Brain microvascular endothelial cell (primary cell): ENCODE measurements around the gene TACR2.

Experiments used
- DNase-seq: peaks from one replicate; pipeline ENCODE4 v3.0.0-alpha.2; 2020
- H3K27ac ChIP-seq: fragments of 250-450 bp; sonication (Bioruptor Pico); 2 replicates; pipeline ENCODE4 v1.5.1; 2020; ENCODE audit warnings: mild to moderate bottlenecking, moderate library complexity
- H3K27me3 ChIP-seq: fragments of 250-450 bp; sonication (Bioruptor Pico); replicated peaks from 2 replicates; pipeline ENCODE4 v1.5.1; 2020; ENCODE audit warnings: mild to moderate bottlenecking
- H3K36me3 ChIP-seq: fragments of 250-450 bp; sonication (Bioruptor Pico); replicated peaks from 2 replicates; pipeline ENCODE4 v1.5.1; 2020; ENCODE audit warnings: mild to moderate bottlenecking
- H3K4me3 ChIP-seq: 2 replicates; pipeline ENCODE4 v1.5.1; 2011; ENCODE audit warnings: low read depth, mild to moderate bottlenecking, control low read depth, low read length, moderate library complexity
- in situ Hi-C: cut with HindIII; loops from 2 replicates; pipeline ENCODE4 v1.10.0; 2017; ENCODE audit warnings: low sequenced_read_pairs, low pct_ligation_motif_present
- TF ChIP-seq, protein P1 (sequence below): IDR thresholded peaks from 2 replicates; pipeline ENCODE4 v1.5.1; 2011; ENCODE audit warnings: low read depth, mild to moderate bottlenecking, moderate library complexity, low read length, control low read depth, inconsistent platforms; ENCODE audit errors: missing control alignments

The TACR2 gene

DNA sequence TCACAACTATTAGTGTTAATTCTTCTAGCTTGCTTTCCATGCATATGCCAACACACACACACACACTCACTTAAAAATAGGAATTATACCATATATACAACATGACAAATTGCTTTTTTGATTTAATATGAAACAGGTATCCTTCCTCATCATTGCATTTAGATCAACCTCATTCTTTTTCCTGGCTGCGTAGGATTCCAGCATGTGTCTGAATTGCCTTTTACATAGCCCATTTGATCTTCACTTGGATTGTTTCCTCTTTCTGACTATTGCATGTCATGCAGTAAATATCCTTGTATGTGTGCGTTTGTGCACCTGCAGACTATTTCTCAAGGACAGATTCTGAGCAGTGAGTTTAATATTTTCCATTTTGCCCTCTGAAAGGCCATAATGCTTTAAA is 28.2 kb downstream of the TACR2 start:
- TF ChIP-seq, protein P1, sequence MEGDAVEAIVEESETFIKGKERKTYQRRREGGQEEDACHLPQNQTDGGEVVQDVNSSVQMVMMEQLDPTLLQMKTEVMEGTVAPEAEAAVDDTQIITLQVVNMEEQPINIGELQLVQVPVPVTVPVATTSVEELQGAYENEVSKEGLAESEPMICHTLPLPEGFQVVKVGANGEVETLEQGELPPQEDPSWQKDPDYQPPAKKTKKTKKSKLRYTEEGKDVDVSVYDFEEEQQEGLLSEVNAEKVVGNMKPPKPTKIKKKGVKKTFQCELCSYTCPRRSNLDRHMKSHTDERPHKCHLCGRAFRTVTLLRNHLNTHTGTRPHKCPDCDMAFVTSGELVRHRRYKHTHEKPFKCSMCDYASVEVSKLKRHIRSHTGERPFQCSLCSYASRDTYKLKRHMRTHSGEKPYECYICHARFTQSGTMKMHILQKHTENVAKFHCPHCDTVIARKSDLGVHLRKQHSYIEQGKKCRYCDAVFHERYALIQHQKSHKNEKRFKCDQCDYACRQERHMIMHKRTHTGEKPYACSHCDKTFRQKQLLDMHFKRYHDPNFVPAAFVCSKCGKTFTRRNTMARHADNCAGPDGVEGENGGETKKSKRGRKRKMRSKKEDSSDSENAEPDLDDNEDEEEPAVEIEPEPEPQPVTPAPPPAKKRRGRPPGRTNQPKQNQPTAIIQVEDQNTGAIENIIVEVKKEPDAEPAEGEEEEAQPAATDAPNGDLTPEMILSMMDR: no peak
- Histone ChIP-seq H3K27ac (no peak overlapping the region), H3K36me3 (peaks cover 56% of the 10 kb centered on the region), H3K4me3 (no peak overlapping the region), H3K27me3 (no peaks in the 10 kb centered on the region)
- in situ Hi-C loops: loop anchor here (25.0 kb wide), 1 partner anchor 151 kb away; no protein-coding TSS in a partner anchor
- no peak for DNase-seq

DNA sequence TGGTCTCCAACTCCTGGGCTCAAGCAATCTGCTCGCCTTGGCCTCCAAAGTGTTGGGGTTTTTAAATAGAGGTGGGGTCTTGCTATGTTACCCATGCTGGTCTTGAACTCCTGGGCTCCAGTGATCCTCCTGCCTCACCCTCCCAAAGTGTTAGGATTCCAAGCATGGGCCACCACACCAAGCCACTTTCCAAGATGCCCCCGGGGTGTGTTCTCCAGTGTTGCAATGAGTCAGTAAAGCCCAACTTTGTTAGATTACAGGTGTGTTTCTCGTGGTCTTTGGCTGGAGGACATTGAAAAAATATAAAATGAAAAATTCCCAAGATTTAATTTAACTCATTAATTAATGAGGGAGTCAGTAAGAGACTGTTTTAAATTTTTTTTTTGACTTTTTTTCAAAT is 29.2 kb downstream of the TACR2 start:
- no peaks in the 10 kb centered on the region for H3K27me3 ChIP-seq
- H3K36me3 ChIP-seq: peaks cover 60% of the 10 kb centered on the region
- TF ChIP-seq, protein P1: no peak
- no peak overlapping the region for H3K4me3 ChIP-seq
- H3K27ac ChIP-seq: no peak overlapping the region
- DNase-seq: no peak
- in situ Hi-C loops: loop anchor here (25.0 kb wide), 1 partner anchor 150 kb away; no protein-coding TSS in a partner anchor

DNA sequence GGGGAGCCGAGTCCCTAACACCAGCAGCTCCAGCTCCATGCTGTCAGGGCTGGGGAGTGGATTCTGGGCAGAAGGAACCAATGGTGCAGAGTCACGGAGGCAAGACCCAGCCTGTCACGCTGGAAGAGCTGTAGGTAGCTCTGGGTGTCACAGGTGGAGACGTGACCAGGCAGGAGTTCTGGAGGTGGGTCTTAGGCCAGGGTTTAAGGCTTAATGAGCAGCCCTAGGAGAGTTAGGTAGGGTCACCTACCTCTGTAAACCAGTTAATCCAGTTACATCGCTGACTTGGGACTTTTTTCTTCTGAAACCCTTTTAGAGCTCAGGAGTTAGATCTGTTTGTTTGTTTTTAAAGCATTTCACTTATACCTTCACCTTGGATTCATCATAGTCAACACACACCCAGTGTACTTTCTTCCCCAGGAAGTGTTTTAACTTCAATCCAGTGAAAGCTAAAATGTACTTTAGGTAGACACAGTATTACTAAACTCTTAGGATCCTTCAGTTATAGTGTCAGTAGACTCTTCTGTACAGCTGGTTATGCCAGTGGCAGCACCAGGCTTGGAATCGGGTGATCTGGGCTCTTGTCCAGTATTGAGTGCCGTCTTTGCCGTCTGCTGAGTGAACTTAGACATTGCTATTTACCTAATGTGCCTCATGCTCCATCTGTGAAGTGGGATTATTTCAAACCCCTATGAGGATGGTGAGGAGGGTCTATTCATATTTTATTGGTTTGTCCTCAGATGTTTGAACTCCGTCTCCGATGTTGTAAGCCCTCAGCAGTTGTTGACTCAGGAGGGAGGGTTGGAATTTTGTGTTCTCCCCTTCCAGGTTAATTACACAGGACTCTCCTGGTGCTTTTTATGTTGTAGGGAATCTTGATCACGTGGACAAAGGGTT is 31.0 kb downstream of the TACR2 start:
- Histone ChIP-seq H3K27me3 (no peaks in the 10 kb centered on the region), H3K27ac (no peak overlapping the region), H3K36me3 (peaks cover 51% of the 10 kb centered on the region), H3K4me3 (no peak overlapping the region)
- TF ChIP-seq, protein P1: no peak
- in situ Hi-C loops: loop anchor here (25.0 kb wide), 1 partner anchor 148 kb away; no protein-coding TSS in a partner anchor
- no peak for DNase-seq

DNA sequence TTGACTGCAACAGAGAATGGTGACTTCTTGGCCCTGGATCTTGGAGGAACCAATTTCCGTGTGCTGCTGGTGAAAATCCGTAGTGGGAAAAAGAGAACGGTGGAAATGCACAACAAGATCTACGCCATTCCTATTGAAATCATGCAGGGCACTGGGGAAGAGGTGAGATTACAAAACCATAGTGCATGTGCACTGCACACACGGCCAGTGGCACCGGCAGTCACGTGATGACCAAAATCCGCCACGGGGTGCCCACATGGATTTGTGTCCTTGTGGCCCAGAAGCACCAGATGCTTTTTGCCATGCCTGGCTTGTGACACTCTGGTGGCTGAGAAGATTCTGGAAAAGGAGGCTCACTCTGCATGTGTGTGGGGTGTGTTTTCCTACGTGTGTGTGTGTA is 32.4 kb downstream of the TACR2 start:
- no peak overlapping the region for H3K4me3 ChIP-seq
- in situ Hi-C loops: loop anchor here (25.0 kb wide), 1 partner anchor 147 kb away; no protein-coding TSS in a partner anchor
- no peak for DNase-seq
- H3K36me3 ChIP-seq: peaks cover 52% of the 10 kb centered on the region
- TF ChIP-seq, protein P1: no peak
- no peaks in the 10 kb centered on the region for H3K27me3 ChIP-seq
- H3K27ac ChIP-seq: no peak overlapping the region

DNA sequence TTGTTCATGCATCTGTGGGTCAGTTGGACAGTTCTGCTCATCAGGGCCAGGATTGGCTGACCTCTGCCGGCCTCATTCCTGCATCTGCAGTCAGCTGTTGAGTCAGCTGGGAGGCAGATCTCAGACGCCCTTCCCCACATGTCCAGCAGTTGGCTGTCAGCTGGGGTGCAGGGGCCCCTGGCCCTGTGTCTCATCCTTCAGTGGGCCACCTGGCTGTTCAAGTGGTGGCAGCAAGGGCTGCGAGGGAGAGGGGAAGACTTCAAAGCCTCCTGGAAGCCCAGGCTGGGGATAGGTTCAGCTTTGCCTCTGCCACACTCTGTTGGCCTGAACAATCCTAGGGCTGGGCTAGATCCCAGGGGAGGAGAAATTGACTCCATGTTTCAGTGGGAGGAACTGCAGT is 33.2 kb downstream of the TACR2 start:
- Histone ChIP-seq H3K36me3 (peaks cover 47% of the 10 kb centered on the region), H3K27me3 (no peaks in the 10 kb centered on the region), H3K4me3 (no peak overlapping the region), H3K27ac (no peak overlapping the region)
- peak; percentile 32 for DNase-seq
- in situ Hi-C loops: loop anchor here (25.0 kb wide), 1 partner anchor 146 kb away; no protein-coding TSS in a partner anchor
- TF ChIP-seq, protein P1: peak; percentile 36
